Activated B cell treated with CpG ODN at 0.5 μM for 24 hours (primary cell): Measurements from ENCODE around the gene TBATA. TPM values are rescaled to one million over a fixed set of nuclear protein-coding genes. Genes with fewer than 3 reads are reported as not detected.

Experiments
- ATAC-seq: fragments of 200-7000 bp; cut with Tn5 transposase; one replicate; pipeline ENCODE4 v1.10.0; 2021; ENCODE audit warnings: low read depth, mild to moderate bottlenecking, moderate library complexity
- CTCF ChIA-PET: fragments of 350-600 bp; sonication (Branson Sonifier 250); formaldehyde crosslinking; loops from one replicate; lab custom pipeline; 2021; ENCODE audit warnings: antibody characterized with exemption; lab: Charles Lee
- POLR2A ChIA-PET: fragments of 350-600 bp; sonication (Branson Sonifier 250); formaldehyde crosslinking; loops from one replicate; lab custom pipeline; 2021; ENCODE audit warnings: antibody characterized with exemption; lab: Charles Lee
- DNase-seq: peaks from one replicate; pipeline ENCODE4 v3.0.0; 2022
- H3K27ac Mint-ChIP-seq: one replicate; pipeline ENCODE4 v1.8.0; 2020; ENCODE audit warnings: mixed read lengths
- H3K27me3 Mint-ChIP-seq: one replicate; pipeline ENCODE4 v1.8.0; 2021; ENCODE audit warnings: mixed read lengths
- H3K36me3 Mint-ChIP-seq: one replicate; pipeline ENCODE4 v1.8.0; 2021; ENCODE audit warnings: low read depth, mixed read lengths
- H3K4me1 Mint-ChIP-seq: one replicate; pipeline ENCODE4 v1.8.0; 2021; ENCODE audit warnings: mixed read lengths
- H3K4me3 Mint-ChIP-seq: one replicate; pipeline ENCODE4 v1.8.0; 2020; ENCODE audit warnings: mild to moderate bottlenecking, mixed read lengths
- H3K9me3 Mint-ChIP-seq: one replicate; pipeline ENCODE4 v1.8.0; 2020; ENCODE audit warnings: mixed read lengths
- intact Hi-C: fragments of 100-400 bp; cut with micrococcal nuclease; formaldehyde crosslinking; loops from one replicate; pipeline ENCODE4 v1.15.1; 2024
- total RNA-seq: library from RNA; stranded (reverse); gene quantifications from 2 replicates; pipeline ENCODE4 v1.2.3, GENCODE V29; 2022
- TF ChIP-seq, protein P1 (sequence below): fragments of 200-600 bp; IDR thresholded peaks from one replicate; pipeline ENCODE4 v1.8.0; 2022; ENCODE audit warnings: antibody characterized with exemption, mild to moderate bottlenecking

Gene TBATA
- total RNA-seq, 1 donor from 2014 or later = not detected

DNA sequence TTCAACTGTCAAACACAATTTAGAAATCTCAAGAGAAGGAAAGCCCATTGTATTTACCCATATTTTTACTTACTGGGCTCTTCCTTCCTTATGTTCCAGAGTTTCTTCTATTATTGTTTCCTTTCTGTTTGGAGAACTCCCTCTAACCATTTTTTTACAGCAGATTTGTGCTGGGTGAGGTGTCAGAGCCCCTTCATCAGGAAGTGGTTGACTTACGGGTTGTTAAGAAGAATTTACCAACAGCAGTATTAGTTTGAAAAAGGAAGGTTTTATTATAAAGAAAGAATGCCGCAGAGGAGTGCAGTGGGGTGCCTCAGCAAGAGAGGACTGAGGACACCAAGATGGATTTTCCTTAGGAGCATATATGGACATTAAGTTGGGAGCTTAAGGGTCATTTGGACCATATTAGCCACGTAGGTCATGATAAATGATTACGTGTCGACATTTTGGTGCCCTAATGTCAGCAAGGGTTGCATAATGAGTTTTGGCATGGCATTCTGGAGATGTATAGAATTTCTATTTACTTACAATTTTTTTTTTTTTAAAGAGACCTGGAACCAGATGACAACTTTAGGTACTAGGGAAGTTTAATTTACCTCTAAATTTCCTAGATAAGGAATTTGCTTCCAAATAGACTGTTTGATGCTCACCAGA lies 6.3 kb upstream of the TBATA start:
- ChIA-PET CTCF (no interaction called here), POLR2A (no interaction called here)
- H3K4me1 Mint-ChIP-seq = no peaks in the 10 kb centered on the region
- ATAC-seq = no peak
- intact Hi-C loops = no loop called here
- H3K27me3 Mint-ChIP-seq = peaks cover 33% of the 10 kb centered on the region
- no peaks in the 10 kb centered on the region for H3K36me3 Mint-ChIP-seq
- no peaks in the 10 kb centered on the region for H3K9me3 Mint-ChIP-seq
- no peak for DNase-seq
- H3K27ac Mint-ChIP-seq = no peak overlapping the region
- TF ChIP-seq, protein P1, sequence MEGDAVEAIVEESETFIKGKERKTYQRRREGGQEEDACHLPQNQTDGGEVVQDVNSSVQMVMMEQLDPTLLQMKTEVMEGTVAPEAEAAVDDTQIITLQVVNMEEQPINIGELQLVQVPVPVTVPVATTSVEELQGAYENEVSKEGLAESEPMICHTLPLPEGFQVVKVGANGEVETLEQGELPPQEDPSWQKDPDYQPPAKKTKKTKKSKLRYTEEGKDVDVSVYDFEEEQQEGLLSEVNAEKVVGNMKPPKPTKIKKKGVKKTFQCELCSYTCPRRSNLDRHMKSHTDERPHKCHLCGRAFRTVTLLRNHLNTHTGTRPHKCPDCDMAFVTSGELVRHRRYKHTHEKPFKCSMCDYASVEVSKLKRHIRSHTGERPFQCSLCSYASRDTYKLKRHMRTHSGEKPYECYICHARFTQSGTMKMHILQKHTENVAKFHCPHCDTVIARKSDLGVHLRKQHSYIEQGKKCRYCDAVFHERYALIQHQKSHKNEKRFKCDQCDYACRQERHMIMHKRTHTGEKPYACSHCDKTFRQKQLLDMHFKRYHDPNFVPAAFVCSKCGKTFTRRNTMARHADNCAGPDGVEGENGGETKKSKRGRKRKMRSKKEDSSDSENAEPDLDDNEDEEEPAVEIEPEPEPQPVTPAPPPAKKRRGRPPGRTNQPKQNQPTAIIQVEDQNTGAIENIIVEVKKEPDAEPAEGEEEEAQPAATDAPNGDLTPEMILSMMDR = no peak
- no peak overlapping the region for H3K4me3 Mint-ChIP-seq

DNA sequence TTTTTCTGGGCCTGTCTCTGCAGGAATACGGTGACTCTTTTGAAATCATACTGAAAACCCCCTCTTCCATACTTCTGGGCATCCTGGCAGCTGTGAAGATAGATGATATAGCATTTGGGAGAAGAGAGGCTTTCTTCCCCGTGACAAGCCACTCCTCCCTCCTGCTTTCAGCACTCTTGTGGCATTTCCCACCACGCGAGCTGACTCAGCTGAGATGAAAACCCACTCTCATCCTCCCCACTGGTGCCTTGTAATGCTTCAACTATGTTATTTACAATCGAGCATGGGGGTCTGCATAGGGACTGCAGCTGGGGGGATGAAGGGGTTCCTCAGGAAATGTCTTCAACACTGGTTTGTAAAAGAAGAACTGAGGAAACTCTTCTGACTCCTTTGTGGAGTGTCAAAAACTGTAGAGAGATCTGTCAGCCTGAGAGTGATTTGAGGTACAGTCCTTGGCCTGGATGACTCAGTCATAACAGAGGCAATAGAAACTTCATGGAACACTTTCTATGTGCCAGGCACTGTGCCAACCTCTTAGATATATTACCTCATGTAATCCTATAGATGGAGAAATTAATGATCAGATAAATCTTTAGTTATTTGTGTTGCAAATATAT lies 1.7 kb upstream of the TBATA start:
- H3K27ac Mint-ChIP-seq = no peak overlapping the region
- no peaks in the 10 kb centered on the region for H3K36me3 Mint-ChIP-seq
- H3K9me3 Mint-ChIP-seq = no peaks in the 10 kb centered on the region
- TF ChIP-seq, protein P1 = no peak
- no peak overlapping the region for H3K4me3 Mint-ChIP-seq
- intact Hi-C loops = no loop called here
- no peaks in the 10 kb centered on the region for H3K4me1 Mint-ChIP-seq
- POLR2A ChIA-PET = no interaction called here
- ATAC-seq (no peak), DNase-seq (no peak)
- CTCF ChIA-PET = no interaction called here
- H3K27me3 Mint-ChIP-seq = peaks cover 18% of the 10 kb centered on the region

DNA sequence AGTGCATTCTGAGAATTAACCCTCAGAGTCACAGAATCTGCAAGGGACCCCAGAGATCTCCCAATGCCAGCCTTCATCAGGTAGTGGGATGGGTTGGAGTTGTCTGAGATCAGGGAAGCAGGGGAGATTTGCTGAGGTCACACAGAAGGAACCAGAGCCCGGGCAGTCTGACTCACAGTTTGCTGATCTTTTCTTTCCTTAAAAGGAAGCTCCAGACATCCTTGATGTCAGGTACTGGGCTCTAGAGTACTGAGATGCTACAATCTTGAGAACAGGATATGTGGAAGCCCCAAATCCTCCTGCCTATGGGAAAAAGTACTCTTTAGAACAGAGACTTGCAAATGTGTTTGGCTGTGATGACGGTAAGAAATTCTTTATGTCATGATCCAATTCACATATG lies 706 bp downstream of the TBATA start:
- ATAC-seq = no peak
- TF ChIP-seq, protein P1 = no peak
- POLR2A ChIA-PET = no interaction called here
- no peak overlapping the region for H3K27ac Mint-ChIP-seq
- intact Hi-C loops = no loop called here
- H3K4me3 Mint-ChIP-seq = no peak overlapping the region
- H3K9me3 Mint-ChIP-seq = no peaks in the 10 kb centered on the region
- peaks cover 10% of the 10 kb centered on the region for H3K27me3 Mint-ChIP-seq
- H3K4me1 Mint-ChIP-seq = no peaks in the 10 kb centered on the region
- CTCF ChIA-PET = no interaction called here
- H3K36me3 Mint-ChIP-seq = no peaks in the 10 kb centered on the region
- DNase-seq = no peak

DNA sequence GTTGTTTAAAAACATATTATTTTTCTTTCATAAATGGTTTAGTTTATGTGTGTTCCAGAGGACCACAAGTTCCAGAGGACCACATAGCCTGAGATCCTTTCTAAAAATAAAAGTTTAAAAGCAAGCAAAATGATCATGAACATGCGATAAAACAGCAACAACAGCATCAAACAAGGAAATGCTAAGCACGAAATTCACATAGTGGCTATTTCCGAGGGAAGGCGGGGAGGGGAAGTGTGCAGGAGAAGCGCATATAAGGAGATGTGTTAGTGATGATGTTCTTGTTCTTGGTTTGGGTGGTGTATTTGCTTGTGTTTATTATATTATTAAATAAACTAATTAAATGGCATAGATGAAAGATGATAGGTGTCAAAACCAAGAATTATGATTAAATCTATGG lies 1.2 kb downstream of the TBATA start:
- no peaks in the 10 kb centered on the region for H3K36me3 Mint-ChIP-seq

More for the DNA sequence above, 1.2 kb downstream of the TBATA start:
- TF ChIP-seq, protein P1 = no peak
- ChIA-PET POLR2A (no interaction called here), CTCF (no interaction called here)
- DNase-seq (no peak), ATAC-seq (no peak)
- Mint-ChIP-seq H3K4me3 (no peak overlapping the region), H3K9me3 (no peaks in the 10 kb centered on the region), H3K27me3 (peaks cover 5% of the 10 kb centered on the region), H3K27ac (no peak overlapping the region), H3K4me1 (no peaks in the 10 kb centered on the region)
- intact Hi-C loops = no loop called here
